T47D (cell line): Measurements from ENCODE around the gene FAM81B.

Experiments
- DNase-seq, 2 experiments: peaks; one replicate each; pipeline versions ENCODE4 v3.0.0 to v3.0.0-alpha.2; 2011 to 2012; ENCODE audit warnings: low read depth in 1 of 2, low spot score in 1 of 2
- JUND ChIP-seq: IDR thresholded peaks from 2 replicates; pipeline ENCODE4 v1.6.1; 2012; ENCODE audit warnings: low read depth
- in situ Hi-C: cut with HindIII; loops from 2 replicates; pipeline ENCODE4 v1.10.0; 2016; ENCODE audit warnings: low sequenced_read_pairs, low pct_unique_long_range_greater_than_20kb

The FAM81B gene

GRCh38 chr5:95414451-95414850 lies 23.3 kb downstream of the FAM81B start:
- TF ChIP-seq JUND, result no peak
- in situ Hi-C loops, result no loop called here
- no peak for DNase-seq

GRCh38 chr5:95417971-95418370 lies 26.8 kb downstream of the FAM81B start:
- in situ Hi-C loops, result no loop called here
- no peak for TF ChIP-seq JUND
- no peak for DNase-seq

DNA sequence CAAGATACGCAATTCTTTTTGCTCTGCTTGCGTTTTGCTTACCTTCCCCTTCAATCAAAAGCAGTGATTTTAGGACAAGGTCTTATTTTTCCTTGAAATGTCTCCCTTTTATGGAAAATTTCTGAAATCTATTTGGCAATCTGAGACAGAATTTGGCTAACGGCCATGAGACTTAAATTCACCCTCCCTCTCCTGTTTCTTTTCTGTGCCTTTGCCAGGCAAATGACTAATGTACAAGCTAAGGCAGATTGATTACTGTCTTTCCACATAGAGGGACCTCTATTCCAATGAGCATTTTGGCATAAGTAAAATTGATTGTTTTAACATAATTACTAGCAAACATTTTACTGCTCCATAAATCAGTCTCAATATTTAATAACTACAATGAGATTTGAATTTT lies 31.7 kb downstream of the FAM81B start:
- DNase-seq, result no peak
- no peak for TF ChIP-seq JUND
- in situ Hi-C loops, result no loop called here

GRCh38 chr5:95424016-95424415 lies 32.9 kb downstream of the FAM81B start:
- in situ Hi-C loops, result no loop called here
- no peak for DNase-seq
- no peak for TF ChIP-seq JUND

DNA sequence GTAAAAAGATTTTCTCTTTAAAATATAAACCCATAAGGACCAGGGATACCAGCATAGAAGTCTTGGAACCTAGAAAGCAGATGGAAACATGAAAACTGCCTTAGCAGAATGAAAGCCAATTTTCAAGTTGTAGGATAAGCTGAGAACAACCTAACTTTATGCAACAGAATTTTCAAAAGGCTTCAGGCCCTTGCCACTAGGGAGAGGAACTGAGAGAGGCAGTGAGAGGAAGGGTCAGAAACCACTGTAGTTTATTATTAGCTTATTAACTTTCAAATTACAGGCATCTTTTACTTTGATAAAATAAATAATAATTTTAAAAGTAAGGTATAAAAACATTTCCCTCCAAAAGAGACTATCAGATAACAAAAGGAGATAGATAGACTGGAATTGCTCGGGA lies 33.4 kb downstream of the FAM81B start:
- no peak for TF ChIP-seq JUND
- DNase-seq, result no peak
- in situ Hi-C loops, result no loop called here

DNA sequence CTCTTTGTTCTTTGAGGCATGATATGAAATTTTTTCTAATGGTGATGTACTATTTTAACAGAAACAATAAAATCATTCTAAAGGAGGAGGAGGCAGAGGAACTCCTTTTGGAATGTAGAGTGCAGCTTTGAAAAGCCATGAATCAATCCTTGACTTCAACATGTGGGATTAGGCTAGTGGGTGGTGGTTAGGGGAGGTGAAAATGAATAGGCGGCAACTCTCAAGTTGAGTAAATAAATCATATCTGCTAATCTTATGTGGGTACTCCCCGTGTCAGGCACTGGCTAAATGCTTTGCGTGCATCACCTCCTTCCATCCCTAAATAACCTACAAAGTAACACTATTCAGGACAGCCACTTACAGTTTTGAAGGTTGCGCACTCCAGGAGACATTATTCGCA lies 35.1 kb downstream of the FAM81B start:
- in situ Hi-C loops, result no loop called here
- TF ChIP-seq JUND, result no peak
- no peak for DNase-seq

DNA sequence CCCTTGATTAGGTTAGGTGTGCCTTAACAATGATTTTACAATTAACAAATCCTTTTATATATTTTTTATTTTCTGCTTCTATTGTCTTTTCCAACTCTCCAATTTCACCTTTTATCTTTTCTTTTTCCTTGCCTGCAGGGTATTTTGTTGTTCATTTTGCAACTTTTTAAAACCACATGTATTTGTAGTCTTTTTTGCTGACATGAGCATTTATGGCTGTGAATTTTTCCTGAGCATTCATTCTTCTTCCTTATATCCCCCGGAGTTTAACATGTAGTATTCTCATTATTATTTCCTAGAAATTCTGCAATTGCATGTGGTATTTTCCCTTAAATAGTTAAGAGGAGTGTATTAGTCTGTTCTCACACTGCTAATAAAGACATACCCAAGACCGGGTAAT lies 41.6 kb downstream of the FAM81B start:
- in situ Hi-C loops, result no loop called here
- TF ChIP-seq JUND, result no peak
- DNase-seq, result no peak

DNA sequence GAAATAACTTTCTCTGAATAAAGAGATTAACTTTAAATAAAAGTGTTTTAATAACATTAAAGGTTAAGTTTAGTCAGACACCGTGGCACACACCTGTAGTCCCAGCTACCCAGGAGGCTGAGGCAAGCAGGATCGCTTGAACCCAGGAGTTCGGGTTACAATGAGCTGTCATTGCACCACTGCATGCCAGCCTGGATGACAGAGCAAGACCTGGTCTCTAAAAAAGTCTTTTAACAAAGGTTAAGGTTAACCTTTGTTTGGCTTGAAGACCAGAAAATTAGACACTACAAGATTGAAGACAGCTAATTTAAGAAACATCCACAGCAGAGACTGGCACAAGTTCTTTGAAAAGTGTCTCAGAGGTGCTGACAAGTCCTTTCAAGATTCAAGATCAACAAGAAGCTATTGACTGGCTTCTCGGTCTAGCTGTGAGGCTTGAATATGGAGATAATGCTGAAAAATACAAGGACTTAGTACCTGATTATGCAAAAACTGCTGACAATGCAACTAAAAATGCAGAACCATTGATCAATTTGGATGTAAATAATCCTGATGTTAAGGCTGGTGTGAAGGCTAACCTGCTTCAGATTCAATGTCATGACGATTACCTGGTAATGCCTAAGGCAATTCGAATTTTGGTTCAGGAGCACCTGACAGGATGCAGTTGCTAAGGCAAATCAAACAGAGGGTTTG lies 48.8 kb downstream of the FAM81B start:
- in situ Hi-C loops, result no loop called here
- no peak for DNase-seq
- TF ChIP-seq JUND, result no peak

DNA sequence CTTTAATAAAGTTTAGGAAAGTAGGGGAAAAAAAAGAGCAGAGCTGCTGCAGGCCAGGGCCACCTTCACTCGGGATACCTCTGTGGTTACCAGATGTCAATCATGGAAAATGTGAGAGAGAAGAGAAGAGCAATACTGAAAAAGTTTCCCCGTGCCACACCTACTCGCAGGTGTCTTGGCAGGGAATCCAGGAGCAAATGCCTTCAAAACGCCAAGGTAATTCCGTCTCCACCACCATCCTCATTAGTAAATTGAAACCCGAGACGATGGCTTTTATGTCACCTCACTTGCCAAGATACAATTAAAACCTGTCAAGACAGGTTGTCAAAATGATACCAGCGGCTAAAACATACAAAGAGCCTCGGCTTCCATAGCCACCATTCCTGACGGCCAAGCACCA lies 49.7 kb downstream of the FAM81B start:
- DNase-seq, result no peak
- in situ Hi-C loops, result no loop called here
- TF ChIP-seq JUND, result no peak

DNA sequence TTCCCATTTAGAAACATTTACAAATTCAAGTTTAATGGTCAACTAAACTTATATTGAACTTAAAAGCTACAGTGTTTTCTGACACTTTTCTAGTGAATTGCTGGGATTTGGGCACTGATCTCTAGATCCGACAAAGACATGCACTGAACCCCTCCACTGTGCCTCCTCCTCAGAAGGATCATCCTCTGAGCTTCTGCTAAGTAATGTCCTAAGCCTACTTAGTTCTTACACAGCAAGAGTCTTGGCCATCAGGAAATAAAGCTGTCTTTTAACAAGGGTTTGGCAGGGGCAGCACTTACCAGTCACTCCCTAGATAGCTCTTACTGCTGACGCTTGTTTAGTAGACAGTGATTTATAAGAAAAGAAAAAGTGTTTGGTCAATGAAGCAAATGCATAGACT lies 50.5 kb downstream of the FAM81B start:
- no peak for TF ChIP-seq JUND
- in situ Hi-C loops, result no loop called here
- no peak for DNase-seq

GRCh38 chr5:95445442-95445841 lies 54.3 kb downstream of the FAM81B start:
- DNase-seq, result no peak
- no peak for TF ChIP-seq JUND
- in situ Hi-C loops, result no loop called here

- TF ChIP-seq JUND, result no peak
- no peak for DNase-seq
Measured at GRCh38 chr5:95445995-95446394, 54.8 kb downstream of the FAM81B start.

DNA sequence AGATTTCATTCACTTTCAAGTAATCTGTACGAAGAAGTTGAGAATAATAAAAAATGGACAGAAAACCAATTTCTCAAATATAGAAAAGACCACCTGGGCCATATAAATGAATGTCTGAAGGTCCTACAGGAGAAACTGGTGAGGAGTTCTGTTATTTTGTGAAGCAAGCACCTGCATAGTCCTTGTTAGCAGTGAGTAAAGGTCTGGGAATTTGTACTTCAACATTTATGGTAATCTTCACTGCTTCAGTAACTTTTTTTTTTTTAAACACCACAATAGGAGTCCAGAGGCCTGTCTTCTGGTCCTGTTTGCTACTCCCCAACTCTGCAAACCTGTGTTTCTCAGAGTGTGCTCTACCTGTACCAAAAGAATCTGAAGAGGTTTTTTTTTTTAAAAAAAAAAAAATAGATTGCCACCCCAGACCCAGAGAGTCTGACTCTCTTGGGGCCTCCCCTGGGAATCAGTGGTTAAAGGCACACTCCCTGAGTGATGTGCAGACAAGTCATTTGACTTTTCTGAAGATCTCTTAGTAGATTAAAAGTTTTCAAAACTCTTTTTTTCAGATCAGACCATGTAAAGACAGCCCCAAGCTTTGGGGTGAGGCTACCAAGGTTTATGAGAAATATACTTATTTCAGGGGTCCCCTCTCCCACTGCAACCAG lies 55.5 kb downstream of the FAM81B start:
- no peak for DNase-seq
- in situ Hi-C loops, result no loop called here
- no peak for TF ChIP-seq JUND

More at GRCh38 chr5:95445995-95446394, 54.8 kb downstream of the FAM81B start:
- in situ Hi-C loops, result no loop called here

- in situ Hi-C loops, result no loop called here
- DNase-seq, result no peak
- TF ChIP-seq JUND, result no peak
Measured at GRCh38 chr5:95447961-95448360, 56.8 kb downstream of the FAM81B start.
